Mesenchymal stem cell (in vitro differentiated cells and primary cell): Measurements from ENCODE around the gene CTCFL.

Experiments
- DNase-seq: peaks from one replicate; pipeline ENCODE4 v3.0.0-alpha.2; 2013
- H2AFZ ChIP-seq: one replicate; pipeline ENCODE4 v1.6.1; 2013; ENCODE audit warnings: low read depth, mild to moderate bottlenecking, control low read depth, inconsistent platforms, low read length, moderate library complexity
- H2AK5ac ChIP-seq: 2 replicates; pipeline ENCODE4 v1.6.1; 2013; ENCODE audit warnings: low read length, moderate library complexity, mild to moderate bottlenecking, inconsistent platforms; ENCODE audit not compliant: severe bottlenecking
- H2BK120ac ChIP-seq: one replicate; pipeline ENCODE4 v1.6.1; 2013; ENCODE audit warnings: low read depth, mild to moderate bottlenecking, inconsistent platforms, low read length, moderate library complexity
- H2BK12ac ChIP-seq, 2 experiments: one replicate each; pipeline ENCODE4 v1.6.1; 2013; ENCODE audit warnings: inconsistent platforms in 2 of 2, low read length in 2 of 2, mild to moderate bottlenecking in 2 of 2, moderate library complexity in 2 of 2, control low read depth in 1 of 2
- H2BK15ac ChIP-seq: one replicate; pipeline ENCODE4 v1.6.1; 2013; ENCODE audit warnings: mild to moderate bottlenecking, low read depth, inconsistent platforms; ENCODE audit not compliant: poor library complexity, severe bottlenecking
- H2BK5ac ChIP-seq: 2 replicates; pipeline ENCODE4 v1.6.1; 2013; ENCODE audit warnings: low read depth, mild to moderate bottlenecking, low read length, control low read depth, inconsistent platforms; ENCODE audit not compliant: poor library complexity, severe bottlenecking
- H3K14ac ChIP-seq, 2 experiments: one replicate each; pipeline ENCODE4 v1.6.1; 2013; ENCODE audit warnings: inconsistent platforms in 2 of 2, low read length in 2 of 2, control low read depth in 1 of 2, mild to moderate bottlenecking in 1 of 2, moderate library complexity in 1 of 2
- H3K18ac ChIP-seq, 2 experiments: one replicate each; pipeline ENCODE4 v1.6.1; 2013; ENCODE audit warnings: inconsistent platforms in 2 of 2, low read length in 2 of 2, control low read depth in 1 of 2, low read depth in 1 of 2, mild to moderate bottlenecking in 1 of 2
- H3K23ac ChIP-seq, 2 experiments: one replicate each; pipeline ENCODE4 v1.6.1; 2013; ENCODE audit warnings: inconsistent platforms in 2 of 2, low read length in 2 of 2, mild to moderate bottlenecking in 2 of 2, moderate library complexity in 2 of 2, control low read depth in 1 of 2
- H3K27ac ChIP-seq: 2 replicates; pipeline ENCODE4 v1.5.1; 2013; ENCODE audit warnings: mild to moderate bottlenecking, moderate library complexity, low read length, control low read depth, inconsistent platforms; ENCODE audit not compliant: poor library complexity, severe bottlenecking
- H3K27me3 ChIP-seq, 2 experiments: 2 replicates each; pipeline versions ENCODE4 v1.6.1 to v1.7.0; 2013; ENCODE audit warnings: low read length in 2 of 2, mild to moderate bottlenecking in 2 of 2, moderate library complexity in 2 of 2, control low read depth in 1 of 2, inconsistent platforms in 1 of 2; ENCODE audit not compliant: control insufficient read depth in 1 of 2, insufficient read depth in 1 of 2
- H3K36me3 ChIP-seq, 2 experiments: 2 replicates each; pipeline versions ENCODE4 v1.6.1 to v1.7.0; 2013; ENCODE audit warnings: low read length in 2 of 2, control low read depth in 1 of 2, inconsistent platforms in 1 of 2, low read depth in 1 of 2, mild to moderate bottlenecking in 1 of 2; ENCODE audit not compliant: insufficient read depth in 2 of 2, control insufficient read depth in 1 of 2
- H3K4ac ChIP-seq, 2 experiments: one replicate each; pipeline ENCODE4 v1.6.1; 2013; ENCODE audit warnings: inconsistent platforms in 2 of 2, low read length in 2 of 2, mild to moderate bottlenecking in 2 of 2, moderate library complexity in 2 of 2, control low read depth in 1 of 2, low read depth in 1 of 2
- H3K4me1 ChIP-seq: 2 replicates; pipeline ENCODE4 v1.6.1; 2013; ENCODE audit warnings: low read depth, low read length, control low read depth; ENCODE audit not compliant: control insufficient read depth, insufficient read depth
- H3K4me2 ChIP-seq: 2 replicates; pipeline ENCODE4 v1.6.1; 2013; ENCODE audit warnings: low read length, mild to moderate bottlenecking, inconsistent platforms; ENCODE audit not compliant: poor library complexity, severe bottlenecking
- H3K4me3 ChIP-seq, 2 experiments: 2 replicates each; pipeline versions ENCODE4 v1.5.1 to v1.7.0; 2013; ENCODE audit warnings: low read length in 2 of 2, mild to moderate bottlenecking in 2 of 2, control low read depth in 1 of 2, low read depth in 1 of 2; ENCODE audit not compliant: insufficient read depth in 1 of 2
- H3K79me1 ChIP-seq: replicated peaks from 2 replicates; pipeline ENCODE4 v1.6.1; 2013; ENCODE audit warnings: mild to moderate bottlenecking, control low read depth, low read length, inconsistent platforms; ENCODE audit not compliant: poor library complexity, severe bottlenecking
- H3K9ac ChIP-seq: 2 replicates; pipeline ENCODE4 v1.7.0; 2013; ENCODE audit warnings: mild to moderate bottlenecking, low read length, moderate library complexity
- H3K9me3 ChIP-seq: 2 replicates; pipeline ENCODE4 v1.7.0; 2013; ENCODE audit warnings: mild to moderate bottlenecking, low read length; ENCODE audit not compliant: control insufficient read depth
- H4K8ac ChIP-seq: one replicate; pipeline ENCODE4 v1.6.1; 2013; ENCODE audit warnings: inconsistent platforms, mild to moderate bottlenecking, low read length, moderate library complexity
- H4K91ac ChIP-seq: one replicate; pipeline ENCODE4 v1.6.1; 2013; ENCODE audit warnings: mild to moderate bottlenecking, low read length, inconsistent platforms
- WGBS: methylation state at CpG from one replicate; pipeline ENCODE4 v1.1.7; 2013; ENCODE audit warnings: mixed read lengths; 5-methylcytosine and 5-hydroxymethylcytosine counted together

Gene CTCFL

GRCh38 chr20:57526885-57527460 lies 2.0 kb upstream of the CTCFL start:
- peak overlapping the region in 1 of 2 experiments; percentile 14 for H3K4me3 ChIP-seq
- 84% methylated on average over 19 of the region's 19 CpGs for WGBS
- H2BK5ac ChIP-seq: no peak overlapping the region
- no peak overlapping the region for H3K23ac ChIP-seq
- peaks cover 21 to 44% of the 10 kb centered on the region in 2 experiments for H3K27me3 ChIP-seq
- no peak overlapping the region for H4K91ac ChIP-seq
- no peak overlapping the region for H2AFZ ChIP-seq
- H3K18ac ChIP-seq: no peak overlapping the region
- no peak overlapping the region for H3K4ac ChIP-seq
- H3K9me3 ChIP-seq: no peaks in the 10 kb centered on the region
- peaks cover 2% of the 10 kb centered on the region for H3K4me1 ChIP-seq
- no peak overlapping the region for H2BK12ac ChIP-seq
- no peak overlapping the region for H3K27ac ChIP-seq
- no peak overlapping the region for H3K14ac ChIP-seq
- no peak overlapping the region for H2BK120ac ChIP-seq
- H3K79me1 ChIP-seq: no peaks in the 10 kb centered on the region
- no peak for DNase-seq
- no peak overlapping the region for H4K8ac ChIP-seq
- H2AK5ac ChIP-seq: no peak overlapping the region
- no peak overlapping the region for H3K4me2 ChIP-seq
- H3K9ac ChIP-seq: no peak overlapping the region
- H2BK15ac ChIP-seq: no peak overlapping the region
- no peaks in the 10 kb centered on the region for H3K36me3 ChIP-seq

DNA sequence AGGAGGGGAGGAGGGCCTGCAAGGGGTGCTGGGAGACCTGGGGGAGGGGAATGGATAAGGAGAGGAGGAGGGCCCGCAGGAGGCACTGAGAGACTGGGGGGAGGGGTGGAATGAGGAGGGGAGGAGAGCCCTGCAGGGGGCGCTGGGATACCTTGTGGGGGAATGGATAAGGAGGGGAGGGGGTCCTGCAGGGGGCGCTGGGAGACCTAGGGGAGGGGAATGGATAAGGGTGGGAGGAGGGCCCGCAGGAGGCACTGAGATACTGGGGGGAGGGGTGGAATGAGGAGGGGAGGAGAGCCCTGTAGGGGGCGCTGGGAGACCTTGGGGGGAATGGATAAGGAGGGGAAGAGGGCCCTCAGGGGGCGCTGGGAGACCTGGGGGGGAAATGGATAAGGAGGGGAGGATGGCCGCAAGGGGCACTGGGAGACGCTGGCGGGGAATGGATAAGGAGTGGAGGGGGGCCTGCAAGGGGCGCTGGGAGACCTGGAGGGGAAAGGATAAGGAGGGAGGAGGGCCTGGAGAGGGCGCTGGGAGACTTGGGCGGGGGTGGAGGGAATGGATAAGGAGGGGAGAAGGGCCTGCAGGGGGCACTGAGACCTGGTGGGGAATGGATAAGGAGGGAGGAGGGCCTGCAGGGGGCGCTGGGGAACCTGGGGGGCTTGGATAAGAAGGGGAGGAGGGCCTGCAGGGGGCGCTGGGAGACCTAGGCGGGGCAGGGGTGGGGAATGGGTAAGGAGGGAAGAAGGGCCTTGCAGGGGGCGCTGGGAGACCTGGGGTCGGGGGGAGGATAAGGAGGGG lies 1.3 kb upstream of the CTCFL start:
- DNase-seq: no peak
- 81% methylated on average over 17 of the region's 17 CpGs for WGBS
- Histone ChIP-seq H3K9ac (no peak overlapping the region), H3K27me3 (peaks cover 21 to 42% of the 10 kb centered on the region in 2 experiments), H3K23ac (no peak overlapping the region), H4K8ac (no peak overlapping the region), H3K4me1 (peaks cover 2% of the 10 kb centered on the region), H3K4me3 (no peak overlapping the region), H3K9me3 (no peaks in the 10 kb centered on the region), H3K4ac (no peak overlapping the region), H3K4me2 (no peak overlapping the region), H2BK120ac (no peak overlapping the region), H3K79me1 (no peaks in the 10 kb centered on the region), H2BK12ac (no peak overlapping the region), H2AK5ac (no peak overlapping the region), H2BK5ac (no peak overlapping the region), H4K91ac (no peak overlapping the region), H3K36me3 (no peaks in the 10 kb centered on the region), H3K18ac (no peak overlapping the region), H2AFZ (no peak overlapping the region), H2BK15ac (no peak overlapping the region), H3K14ac (no peak overlapping the region), H3K27ac (no peak overlapping the region)

GRCh38 chr20:57525328-57526086 lies 567 bp upstream of the CTCFL start:
- Histone ChIP-seq H3K9ac (no peak overlapping the region), H4K8ac (no peak overlapping the region), H3K9me3 (no peaks in the 10 kb centered on the region), H2AK5ac (no peak overlapping the region), H2BK12ac (no peak overlapping the region), H3K36me3 (no peaks in the 10 kb centered on the region), H3K79me1 (no peaks in the 10 kb centered on the region), H3K4me1 (peaks cover 2% of the 10 kb centered on the region), H3K27ac (no peak overlapping the region), H3K18ac (no peak overlapping the region), H3K4ac (no peak overlapping the region), H3K4me3 (no peak overlapping the region), H3K23ac (no peak overlapping the region), H3K27me3 (peaks cover 21 to 44% of the 10 kb centered on the region in 2 experiments), H2BK120ac (no peak overlapping the region), H4K91ac (no peak overlapping the region), H2BK15ac (no peak overlapping the region), H3K4me2 (no peak overlapping the region), H3K14ac (no peak overlapping the region), H2AFZ (no peak overlapping the region), H2BK5ac (no peak overlapping the region)
- WGBS: 81% methylated on average over 10 of the region's 10 CpGs
- DNase-seq: no peak

GRCh38 chr20:57523782-57524181 lies 1.2 kb downstream of the CTCFL start:
- H3K79me1 ChIP-seq: no peaks in the 10 kb centered on the region
- H3K4me2 ChIP-seq: no peak overlapping the region
- H3K27me3 ChIP-seq: peaks cover 20 to 45% of the 10 kb centered on the region in 2 experiments
- H3K27ac ChIP-seq: no peak overlapping the region
- no peak overlapping the region for H3K18ac ChIP-seq
- no peak overlapping the region for H3K4ac ChIP-seq
- no peak overlapping the region for H4K8ac ChIP-seq
- no peak overlapping the region for H3K14ac ChIP-seq
- H3K36me3 ChIP-seq: no peaks in the 10 kb centered on the region
- no peak overlapping the region for H2AK5ac ChIP-seq
- H2BK12ac ChIP-seq: no peak overlapping the region
- H2BK15ac ChIP-seq: no peak overlapping the region
- no peaks in the 10 kb centered on the region for H3K9me3 ChIP-seq
- no peak overlapping the region for H3K9ac ChIP-seq
- WGBS: 88% methylated on average over 10 of the region's 11 CpGs
- H3K4me3 ChIP-seq: no peak overlapping the region
- H2AFZ ChIP-seq: no peak overlapping the region
- no peak for DNase-seq
- no peak overlapping the region for H2BK5ac ChIP-seq
- no peak overlapping the region for H2BK120ac ChIP-seq
- no peak overlapping the region for H4K91ac ChIP-seq
- no peaks in the 10 kb centered on the region for H3K4me1 ChIP-seq
- H3K23ac ChIP-seq: no peak overlapping the region
